ENCODE measurements around the gene SLC1A5.
"Not testable (repeated sequence)": the region's sequence is repeated elsewhere in the genome, so short reads cannot be mapped to it uniquely, and the experiment has no call there.

SLC1A5 gene

GRCh38 chr19:46797881-46798280, 9.5 kb upstream of the SLC1A5 start:
- no peak for DNase-seq

- DNase-seq = no peak
Measured at GRCh38 chr19:46791944-46792343, 3.5 kb upstream of the SLC1A5 start.

- no peak for DNase-seq
Measured at GRCh38 chr19:46789371-46789770, 977 bp upstream of the SLC1A5 start.

GRCh38 chr19:46788968-46789338, 559 bp upstream of the SLC1A5 start:
- DNase-seq = no peak

- DNase-seq = no peak
Measured at GRCh38 chr19:46787331-46788261, 798 bp downstream of the SLC1A5 start.

GRCh38 chr19:46787040-46787330, 1.4 kb downstream of the SLC1A5 start:
- no peak for DNase-seq

- no peak for DNase-seq
Measured at GRCh38 chr19:46786236-46787039, 2.0 kb downstream of the SLC1A5 start.

- DNase-seq = no peak
Measured at GRCh38 chr19:46785980-46786235, 2.5 kb downstream of the SLC1A5 start.

GRCh38 chr19:46785054-46785979, 3.1 kb downstream of the SLC1A5 start:
- no peak for DNase-seq

- no peak for DNase-seq
Measured at GRCh38 chr19:46784262-46785053, 3.9 kb downstream of the SLC1A5 start.

GRCh38 chr19:46783670-46784069, 4.7 kb downstream of the SLC1A5 start:
- DNase-seq = no peak

- DNase-seq = no peak
Measured at GRCh38 chr19:46782355-46783019, 5.9 kb downstream of the SLC1A5 start.

GRCh38 chr19:46777956-46778645, 10.3 kb downstream of the SLC1A5 start:
- not testable (repeated sequence) for DNase-seq

GRCh38 chr19:46776927-46777911, 11.2 kb downstream of the SLC1A5 start:
- DNase-seq = no peak

GRCh38 chr19:46775642-46776258, 12.6 kb downstream of the SLC1A5 start:
- no peak for DNase-seq

- DNase-seq = no peak
Measured at GRCh38 chr19:46773018-46773399, 15.4 kb downstream of the SLC1A5 start.

GRCh38 chr19:46772170-46773017, 16.0 kb downstream of the SLC1A5 start:
- no peak for DNase-seq

GRCh38 chr19:46768746-46769145, 19.6 kb downstream of the SLC1A5 start:
- DNase-seq = not testable (repeated sequence)

All from NCI-H1048 (cell line).